ENCODE results near the gene SCFD2.

The SCFD2 gene

GRCh38 chr4:52884994-52885393 is 480.9 kb downstream of the SCFD2 start:
- no peaks in the 10 kb centered on the region for H3K27me3 ChIP-seq (replicated peaks)
- H3K27ac ChIP-seq: no peak overlapping the region
- no peak overlapping the region for H3K4me3 ChIP-seq (ENCODE audit: low read depth, low read length)
- DNase-seq: no peak
- no peaks in the 10 kb centered on the region for H3K36me3 ChIP-seq (replicated peaks)
- no peak for TF ChIP-seq CTCF (IDR thresholded peaks at IDR 0.05; ENCODE audit: low read depth, low read length, missing control alignments)
- in situ Hi-C loops (cut with HindIII; ENCODE audit: low pct_ligation_motif_present, low sequenced_read_pairs): no loop called here

GRCh38 chr4:52883707-52884669 is 481.9 kb downstream of the SCFD2 start:
- TF ChIP-seq CTCF (IDR thresholded peaks at IDR 0.05; ENCODE audit: low read depth, low read length, missing control alignments): no peak
- no peaks in the 10 kb centered on the region for H3K27me3 ChIP-seq (replicated peaks)
- DNase-seq: no peak
- in situ Hi-C loops (cut with HindIII; ENCODE audit: low pct_ligation_motif_present, low sequenced_read_pairs): no loop called here
- H3K36me3 ChIP-seq (replicated peaks): no peaks in the 10 kb centered on the region
- no peak overlapping the region for H3K4me3 ChIP-seq (ENCODE audit: low read depth, low read length)
- no peak overlapping the region for H3K27ac ChIP-seq

- no peaks in the 10 kb centered on the region for H3K27me3 ChIP-seq (replicated peaks)
- H3K4me3 ChIP-seq (ENCODE audit: low read depth, low read length): no peak overlapping the region
- DNase-seq: no peak
- no peak overlapping the region for H3K27ac ChIP-seq
- no peak for TF ChIP-seq CTCF (IDR thresholded peaks at IDR 0.05; ENCODE audit: low read depth, low read length, missing control alignments)
- in situ Hi-C loops (cut with HindIII; ENCODE audit: low pct_ligation_motif_present, low sequenced_read_pairs): no loop called here
- H3K36me3 ChIP-seq (replicated peaks): no peaks in the 10 kb centered on the region
Observed at GRCh38 chr4:52883183-52883621, 482.7 kb downstream of the SCFD2 start.

GRCh38 chr4:52880994-52881393 is 484.9 kb downstream of the SCFD2 start:
- Histone ChIP-seq H3K27ac (no peak overlapping the region), H3K4me3 (ENCODE audit: low read depth, low read length) (no peak overlapping the region), H3K36me3 (replicated peaks) (no peaks in the 10 kb centered on the region), H3K27me3 (replicated peaks) (no peaks in the 10 kb centered on the region)
- TF ChIP-seq CTCF (IDR thresholded peaks at IDR 0.05; ENCODE audit: low read depth, low read length, missing control alignments): no peak
- in situ Hi-C loops (cut with HindIII; ENCODE audit: low pct_ligation_motif_present, low sequenced_read_pairs): no loop called here
- no peak for DNase-seq

- no peaks in the 10 kb centered on the region for H3K36me3 ChIP-seq (replicated peaks)
- no peaks in the 10 kb centered on the region for H3K27me3 ChIP-seq (replicated peaks)
- no peak overlapping the region for H3K27ac ChIP-seq
- no peak overlapping the region for H3K4me3 ChIP-seq (ENCODE audit: low read depth, low read length)
- no peak for DNase-seq
- in situ Hi-C loops (cut with HindIII; ENCODE audit: low pct_ligation_motif_present, low sequenced_read_pairs): no loop called here
- TF ChIP-seq CTCF (IDR thresholded peaks at IDR 0.05; ENCODE audit: low read depth, low read length, missing control alignments): no peak
Observed at GRCh38 chr4:52879471-52879870, 486.4 kb downstream of the SCFD2 start.
